Activated CD4-positive, alpha-beta T cell treated with anti-CD3 and anti-CD28 coated beads, Interleukin-2, amount 50 U/mL, for 24 hours (primary cell): ENCODE results near the gene MIR17HG.

Source experiments
- DNase-seq, 2 donors: peaks; one replicate each; pipeline ENCODE4 v3.0.0-alpha.2; 2020; ENCODE audit warnings: low read depth in 1 of 2, low spot score in 1 of 2

MIR17HG gene

GRCh38 chr13:91368101-91368500 lies 20.6 kb downstream of the MIR17HG start:
- DNase-seq: no peak

- no peak for DNase-seq
These were observed 21.4 kb downstream of the MIR17HG start for GRCh38 chr13:91368676-91369440.

GRCh38 chr13:91369441-91369831 lies 21.9 kb downstream of the MIR17HG start:
- DNase-seq: no peak

- no peak for DNase-seq
These were observed 23.0 kb downstream of the MIR17HG start for GRCh38 chr13:91370501-91370900.

- no peak for DNase-seq
These were observed 25.4 kb downstream of the MIR17HG start for GRCh38 chr13:91372911-91373310.

- DNase-seq: no peak
These were observed 27.7 kb downstream of the MIR17HG start for GRCh38 chr13:91375116-91375729.

- no peak for DNase-seq
These were observed 33.9 kb downstream of the MIR17HG start for GRCh38 chr13:91381371-91381770.

GRCh38 chr13:91383836-91384235 lies 36.3 kb downstream of the MIR17HG start:
- DNase-seq: no peak

- DNase-seq: no peak
These were observed 37.4 kb downstream of the MIR17HG start for GRCh38 chr13:91384896-91385295.

GRCh38 chr13:91389186-91389585 lies 41.7 kb downstream of the MIR17HG start:
- DNase-seq: no peak

- DNase-seq: no peak
These were observed 50.1 kb downstream of the MIR17HG start for GRCh38 chr13:91397595-91397994.

- DNase-seq: peak; percentile 59 to 69
These were observed 51.1 kb downstream of the MIR17HG start, which contains the start of gene GPC5 for GRCh38 chr13:91398413-91399188. GPC5 (plus strand) TSS chr13:91398621.

- DNase-seq: no peak
These were observed 51.9 kb downstream of the MIR17HG start for GRCh38 chr13:91399189-91400062.

- no peak for DNase-seq
These were observed 52.5 kb downstream of the MIR17HG start for GRCh38 chr13:91400063-91400399.

- no peak for DNase-seq
These were observed 53.2 kb downstream of the MIR17HG start for GRCh38 chr13:91400671-91401070.

GRCh38 chr13:91401920-91402319 lies 54.4 kb downstream of the MIR17HG start:
- DNase-seq: no peak
